Mesendoderm (in vitro differentiated cells): ENCODE results near the gene PIPOX.
A peak's percentile ranks its signal among the peaks of the same experiment; 100 is the strongest.

ENCODE experiments used
- DNase-seq: peaks from one replicate; pipeline ENCODE4 v3.0.0; 2013
- H2AK5ac ChIP-seq: 2 replicates; pipeline ENCODE4 v1.6.1; 2013; ENCODE audit warnings: low read length, inconsistent platforms
- H2BK120ac ChIP-seq: 2 replicates; pipeline ENCODE4 v1.6.1; 2013; ENCODE audit warnings: low read depth, mild to moderate bottlenecking, low read length, moderate library complexity, mixed read lengths
- H2BK15ac ChIP-seq: replicated peaks from 2 replicates; pipeline ENCODE4 v1.6.1; 2013; ENCODE audit warnings: low read depth, mild to moderate bottlenecking, moderate library complexity
- H2BK5ac ChIP-seq: 2 replicates; pipeline ENCODE4 v1.6.1; 2013; ENCODE audit warnings: low read length, inconsistent platforms
- H3K18ac ChIP-seq: 2 replicates; pipeline ENCODE4 v1.6.1; 2013; ENCODE audit warnings: mild to moderate bottlenecking, low read length, mixed read lengths
- H3K23ac ChIP-seq: one replicate; pipeline ENCODE4 v1.6.1; 2013; ENCODE audit warnings: low read length
- H3K27ac ChIP-seq: 2 replicates; pipeline ENCODE4 v1.5.1; 2013; ENCODE audit warnings: low read depth, mild to moderate bottlenecking, inconsistent platforms, low read length, moderate library complexity
- H3K27me3 ChIP-seq: 2 replicates; pipeline ENCODE4 v1.6.1; 2013; ENCODE audit warnings: low read length, control low read depth, mild to moderate bottlenecking, inconsistent platforms; ENCODE audit not compliant: insufficient read depth, poor library complexity
- H3K36me3 ChIP-seq: 2 replicates; pipeline ENCODE4 v1.6.1; 2013; ENCODE audit warnings: low read length, inconsistent platforms; ENCODE audit not compliant: control insufficient read depth, insufficient read depth
- H3K4ac ChIP-seq: one replicate; pipeline ENCODE4 v1.6.1; 2013; ENCODE audit warnings: low read depth, mild to moderate bottlenecking, low read length, moderate library complexity
- H3K4me1 ChIP-seq: 2 replicates; pipeline ENCODE4 v1.6.1; 2013; ENCODE audit warnings: low read depth, low read length, inconsistent platforms; ENCODE audit not compliant: control insufficient read depth
- H3K4me2 ChIP-seq: 2 replicates; pipeline ENCODE4 v1.6.1; 2013; ENCODE audit warnings: low read length
- H3K4me3 ChIP-seq: 2 replicates; pipeline ENCODE4 v1.5.1; 2013; ENCODE audit warnings: mild to moderate bottlenecking, low read length
- H3K56ac ChIP-seq: one replicate; pipeline ENCODE4 v1.6.1; 2013; ENCODE audit warnings: low read length
- H3K79me1 ChIP-seq: 2 replicates; pipeline ENCODE4 v1.6.1; 2013; ENCODE audit warnings: low read length, inconsistent platforms
- H3K79me2 ChIP-seq: 2 replicates; pipeline ENCODE4 v1.6.1; 2013; ENCODE audit warnings: mild to moderate bottlenecking, low read length; ENCODE audit not compliant: control insufficient read depth, insufficient read depth
- H3K9ac ChIP-seq: 2 replicates; pipeline ENCODE4 v1.6.1; 2013; ENCODE audit warnings: low read length, inconsistent platforms
- H4K5ac ChIP-seq: one replicate; pipeline ENCODE4 v1.6.1; 2013; ENCODE audit warnings: low read length
- H4K8ac ChIP-seq: one replicate; pipeline ENCODE4 v1.6.1; 2013; ENCODE audit warnings: low read depth, mild to moderate bottlenecking, control low read depth, low read length, moderate library complexity
- WGBS: extraction: QIAGEN DNeasy Blood & Tissue Kit; methylation state at CpG from one replicate; pipeline ENCODE4 v1.1.7; 2013; ENCODE audit warnings: low lambda C conversion rate, missing lambda C conversion rate; ENCODE audit not compliant: insufficient coverage; ENCODE audit errors: extremely low coverage; 5-methylcytosine and 5-hydroxymethylcytosine counted together

PIPOX gene

GRCh38 chr17:29060475-29060874, 17.5 kb downstream of the PIPOX start:
- H3K4me2 ChIP-seq: no peak overlapping the region
- no peaks in the 10 kb centered on the region for H3K36me3 ChIP-seq
- H3K27me3 ChIP-seq: no peaks in the 10 kb centered on the region
- H3K27ac ChIP-seq: no peak overlapping the region
- DNase-seq: no peak
- peak overlapping the region; percentile 64 for H3K56ac ChIP-seq
- no peak overlapping the region for H3K23ac ChIP-seq
- H3K79me1 ChIP-seq: no peaks in the 10 kb centered on the region
- no peak overlapping the region for H2BK15ac ChIP-seq
- no peak overlapping the region for H4K5ac ChIP-seq
- H2AK5ac ChIP-seq: no peak overlapping the region
- no peak overlapping the region for H3K18ac ChIP-seq
- H3K4me1 ChIP-seq: peaks cover 10% of the 10 kb centered on the region
- WGBS: no CpG with 5 or more reads among the region's 6 CpGs
- no peak overlapping the region for H2BK120ac ChIP-seq
- H3K79me2 ChIP-seq: no peaks in the 10 kb centered on the region
- no peak overlapping the region for H3K4ac ChIP-seq
- H3K9ac ChIP-seq: no peak overlapping the region
- H4K8ac ChIP-seq: no peak overlapping the region
- no peak overlapping the region for H2BK5ac ChIP-seq
- H3K4me3 ChIP-seq: no peak overlapping the region

- no peak overlapping the region for H3K18ac ChIP-seq
- peak overlapping the region; percentile 92 for H2AK5ac ChIP-seq
- DNase-seq: no peak
- no peak overlapping the region for H3K4ac ChIP-seq
- no peak overlapping the region for H2BK15ac ChIP-seq
- peak overlapping the region; percentile 31 for H3K9ac ChIP-seq
- no peak overlapping the region for H3K27ac ChIP-seq
- no peak overlapping the region for H3K4me3 ChIP-seq
- H3K79me1 ChIP-seq: no peaks in the 10 kb centered on the region
- H3K36me3 ChIP-seq: no peaks in the 10 kb centered on the region
- H3K56ac ChIP-seq: peak overlapping the region; percentile 64
- WGBS: no CpG with 5 or more reads among the region's 8 CpGs
- H3K27me3 ChIP-seq: no peaks in the 10 kb centered on the region
- peak overlapping the region; percentile 35 for H2BK5ac ChIP-seq
- no peak overlapping the region for H3K4me2 ChIP-seq
- H4K8ac ChIP-seq: no peak overlapping the region
- peaks cover 10% of the 10 kb centered on the region for H3K4me1 ChIP-seq
- H3K79me2 ChIP-seq: no peaks in the 10 kb centered on the region
- H4K5ac ChIP-seq: no peak overlapping the region
- no peak overlapping the region for H3K23ac ChIP-seq
- H2BK120ac ChIP-seq: no peak overlapping the region
Measured at GRCh38 chr17:29061036-29061435, 18.1 kb downstream of the PIPOX start.

- no peak overlapping the region for H4K5ac ChIP-seq
- no peak overlapping the region for H3K4me3 ChIP-seq
- peaks cover 10% of the 10 kb centered on the region for H3K4me1 ChIP-seq
- no peak overlapping the region for H2BK5ac ChIP-seq
- peak overlapping the region; percentile 5 for H3K18ac ChIP-seq
- H3K27ac ChIP-seq: no peak overlapping the region
- no peak overlapping the region for H2AK5ac ChIP-seq
- no peaks in the 10 kb centered on the region for H3K36me3 ChIP-seq
- H4K8ac ChIP-seq: no peak overlapping the region
- H3K27me3 ChIP-seq: no peaks in the 10 kb centered on the region
- no peak overlapping the region for H3K4me2 ChIP-seq
- H3K23ac ChIP-seq: no peak overlapping the region
- H3K9ac ChIP-seq: no peak overlapping the region
- H3K4ac ChIP-seq: no peak overlapping the region
- H3K79me2 ChIP-seq: no peaks in the 10 kb centered on the region
- no peak for DNase-seq
- H2BK120ac ChIP-seq: no peak overlapping the region
- H3K56ac ChIP-seq: no peak overlapping the region
- WGBS: no CpG with 5 or more reads among the region's 9 CpGs
- no peaks in the 10 kb centered on the region for H3K79me1 ChIP-seq
- no peak overlapping the region for H2BK15ac ChIP-seq
Measured at GRCh38 chr17:29062215-29062614, 19.3 kb downstream of the PIPOX start.

- H2BK120ac ChIP-seq: no peak overlapping the region
- no peaks in the 10 kb centered on the region for H3K27me3 ChIP-seq
- H2BK15ac ChIP-seq: no peak overlapping the region
- H3K79me1 ChIP-seq: no peaks in the 10 kb centered on the region
- no peak overlapping the region for H3K56ac ChIP-seq
- no peak overlapping the region for H3K4me2 ChIP-seq
- H3K18ac ChIP-seq: no peak overlapping the region
- H3K4ac ChIP-seq: no peak overlapping the region
- WGBS: no CpG with 5 or more reads among the region's 7 CpGs
- peaks cover 10% of the 10 kb centered on the region for H3K4me1 ChIP-seq
- H2AK5ac ChIP-seq: no peak overlapping the region
- H3K9ac ChIP-seq: no peak overlapping the region
- DNase-seq: no peak
- H4K8ac ChIP-seq: no peak overlapping the region
- no peaks in the 10 kb centered on the region for H3K36me3 ChIP-seq
- H3K23ac ChIP-seq: no peak overlapping the region
- no peak overlapping the region for H3K27ac ChIP-seq
- no peak overlapping the region for H4K5ac ChIP-seq
- H2BK5ac ChIP-seq: no peak overlapping the region
- no peaks in the 10 kb centered on the region for H3K79me2 ChIP-seq
- H3K4me3 ChIP-seq: no peak overlapping the region
Measured at GRCh38 chr17:29063992-29064391, 21.1 kb downstream of the PIPOX start.

- Histone ChIP-seq H3K4ac (no peak overlapping the region), H2BK5ac (no peak overlapping the region), H2BK120ac (no peak overlapping the region), H3K4me1 (peaks cover 3% of the 10 kb centered on the region), H3K23ac (no peak overlapping the region), H3K4me3 (no peak overlapping the region), H4K8ac (no peak overlapping the region), H3K27me3 (no peaks in the 10 kb centered on the region), H3K4me2 (no peak overlapping the region), H3K18ac (no peak overlapping the region), H3K56ac (no peak overlapping the region), H3K79me1 (no peaks in the 10 kb centered on the region), H2BK15ac (no peak overlapping the region), H3K27ac (no peak overlapping the region), H2AK5ac (no peak overlapping the region), H3K79me2 (no peaks in the 10 kb centered on the region), H3K36me3 (no peaks in the 10 kb centered on the region), H4K5ac (no peak overlapping the region), H3K9ac (no peak overlapping the region)
- no CpG with 5 or more reads among the region's 7 CpGs for WGBS
- no peak for DNase-seq
Measured at GRCh38 chr17:29066047-29066446, 23.1 kb downstream of the PIPOX start.

GRCh38 chr17:29066606-29067005, 23.7 kb downstream of the PIPOX start:
- H3K27ac ChIP-seq: no peak overlapping the region
- H2AK5ac ChIP-seq: no peak overlapping the region
- no peak overlapping the region for H3K4ac ChIP-seq
- H3K36me3 ChIP-seq: no peaks in the 10 kb centered on the region
- no peak overlapping the region for H2BK5ac ChIP-seq
- H3K79me1 ChIP-seq: no peaks in the 10 kb centered on the region
- H4K5ac ChIP-seq: no peak overlapping the region
- no peak overlapping the region for H3K23ac ChIP-seq
- no peak overlapping the region for H3K56ac ChIP-seq
- no peak overlapping the region for H3K4me3 ChIP-seq
- H3K27me3 ChIP-seq: no peaks in the 10 kb centered on the region
- no peak overlapping the region for H3K4me2 ChIP-seq
- H3K18ac ChIP-seq: no peak overlapping the region
- no peaks in the 10 kb centered on the region for H3K4me1 ChIP-seq
- no peak overlapping the region for H2BK15ac ChIP-seq
- no peak for DNase-seq
- no CpG with 5 or more reads among the region's 7 CpGs for WGBS
- H3K9ac ChIP-seq: no peak overlapping the region
- H2BK120ac ChIP-seq: no peak overlapping the region
- H4K8ac ChIP-seq: no peak overlapping the region
- H3K79me2 ChIP-seq: no peaks in the 10 kb centered on the region
